ENCODE results near the gene PTPRCAP. TPM values are rescaled to one million over a fixed set of nuclear protein-coding genes. Genes with fewer than 3 reads are reported as not detected.

The PTPRCAP gene
- total and polyA plus RNA-seq, 10 of the 15 experiments (the other 5 are each of a cell fraction or from before 2014, with no cell fraction given) = 4.7 to 266 (median 125) TPM

GRCh38 chr11:67400942-67401494, 36.5 kb downstream of the PTPRCAP start:
- peak overlapping the region; percentile 80 for H3K4me3 ChIP-seq
- DNase-seq (ENCODE audit: low read depth, low spot score) (no peak), ATAC-seq (peak; percentile 21), FAIRE-seq (no peak)
- H3K36me3 ChIP-seq (ENCODE audit: control insufficient read depth in 2 of 2, insufficient read depth in 2 of 2, low read length in 1 of 2) = peaks cover 21 to 24% of the 10 kb centered on the region in 2 experiments
- H3K9me3 ChIP-seq (replicated peaks; ENCODE audit: control insufficient read depth, insufficient read depth, low read length) = no peaks in the 10 kb centered on the region; the same call in 2 of the 3 replicates
- POLR2A ChIA-PET = interaction anchor here (0.8 to 7.3 kb wide), 24 partner anchors 9 to 161 kb away, joined by 3 to 112 read pairs (median 10); partner anchors contain the start of genes AIP, CLCF1, PITPNM1 and POLD4
- no peaks in the 10 kb centered on the region for H3K27me3 ChIP-seq (replicated peaks in 1 of 2; ENCODE audit: control insufficient read depth in 2 of 2, insufficient read depth in 2 of 2, low read length in 1 of 2)
- TF ChIP-seq RELB (IDR thresholded peaks at IDR 0.05; ENCODE audit: low read depth) (peak; percentile 26; the same call in 1 of the 2 replicates), CREM (IDR thresholded peaks at IDR 0.05; ENCODE audit: low read depth) (no peak), MXI1 (IDR thresholded peaks at IDR 0.05; ENCODE audit: low read depth, low read length) (no peak; the same call in 1 of the 2 replicates), EGR1 (IDR thresholded peaks at IDR 0.05; ENCODE audit: borderline replicate concordance in 1 of 2, low read depth in 2 of 2, low read length in 2 of 2) (no peak), TBL1XR1 (IDR thresholded peaks at IDR 0.05; ENCODE audit: low read depth, low read length) (no peak), MTA2 (IDR thresholded peaks at IDR 0.05; ENCODE audit: low read depth) (no peak), IKZF2 (IDR thresholded peaks at IDR 0.05) (peak in 1 of 2 experiments; percentile 26; a peak in 1 of 4 replicates), SREBF1 (IDR thresholded peaks at IDR 0.05; ENCODE audit: low read length) (no peak), MEF2B (IDR thresholded peaks at IDR 0.05; ENCODE audit: partially characterized antibody, poor library complexity, severe bottlenecking) (peak; percentile 72)
- H4K20me1 ChIP-seq (ENCODE audit: control insufficient read depth, insufficient read depth) = no peaks in the 10 kb centered on the region; the same call in 1 of the 2 replicates
- intact Hi-C loops (cut with micrococcal nuclease; ENCODE audit: unreplicated experiment) = loop anchor here (1.0 to 5.0 kb wide), 3 partner anchors 36 to 105 kb away; partner anchors contain the start of genes PTPRCAP and TMEM134
- BruUV-seq (replicated peaks) = no TSS peak
- H3K4me1 ChIP-seq (ENCODE audit: control insufficient read depth, insufficient read depth, low read length) = peaks cover 45% of the 10 kb centered on the region
- RAD21 ChIA-PET (ENCODE audit: unreplicated experiment) = interaction anchor here (0.6 to 6.4 kb wide), 35 partner anchors 9 to 1089 kb away, joined by 3 to 112 read pairs (median 4); partner anchors contain the start of genes AIP, CORO1B, PITPNM1 and POLD4
- peak overlapping the region; percentile 95 for H3K9ac ChIP-seq (ENCODE audit: control insufficient read depth, insufficient read depth, low read length)
- SMC1A ChIA-PET (ENCODE audit: uncharacterized antibody, unreplicated experiment) = interaction anchor here (0.6 to 5.7 kb wide), 19 partner anchors 9 to 106 kb away, joined by 3 to 46 read pairs (median 4); partner anchors contain the start of genes AIP, PTPRCAP, RAD9A and RPS6KB2
- CTCF ChIA-PET = interaction anchor here (0.8 to 5.0 kb wide), 28 partner anchors 10 to 187 kb away, joined by 3 to 53 read pairs (median 6); partner anchors contain the start of genes AIP, CDK2AP2, GSTP1 and PITPNM1
- peak overlapping the region; percentile 94 for H3K27ac ChIP-seq (ENCODE audit: control insufficient read depth, insufficient read depth)
- peaks cover 60% of the 10 kb centered on the region for H3K79me2 ChIP-seq (ENCODE audit: control insufficient read depth, insufficient read depth, low read length)
- peak overlapping the region; percentile 78 for H2AFZ ChIP-seq (ENCODE audit: control insufficient read depth, low read depth, low read length)
- peak overlapping the region; percentile 98 for H3K4me2 ChIP-seq (ENCODE audit: control insufficient read depth, insufficient read depth)
- in situ Hi-C loops (cut with MboI) = no loop called here
- WGBS (ENCODE audit: insufficient coverage, insufficient replicate concordance, low lambda C conversion rate, missing lambda C conversion rate) = under 1% methylated on average over 27 of the region's 27 CpGs

Data from GM12878 (cell line).